GM19452 (cell line): ENCODE measurements around the gene UCK2.

Experiments
- ATAC-seq: cut with Tn5 transposase; IDR thresholded peaks from one replicate; pipeline ENCODE4 v1.9.1; 2021; ENCODE audit not compliant: unreplicated experiment

Gene UCK2

DNA sequence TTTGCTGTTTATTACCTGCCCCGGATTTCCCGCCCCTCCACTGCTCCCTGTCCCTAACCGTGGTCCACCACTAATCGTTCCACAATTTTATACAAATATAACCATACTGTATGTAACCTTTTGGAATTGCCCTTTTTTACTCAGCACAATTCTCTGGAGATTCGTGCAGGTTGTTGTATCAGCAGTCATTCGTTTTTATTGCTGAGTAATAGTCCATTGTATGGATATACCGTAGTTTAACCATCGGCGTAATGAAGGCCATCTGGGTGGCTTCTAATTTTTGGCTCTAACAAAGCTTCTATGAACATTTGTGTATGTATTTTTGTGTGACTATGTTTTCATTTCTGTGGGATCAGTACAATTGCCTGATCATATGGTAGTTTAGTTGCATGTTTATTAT, 50.0 kb downstream of the UCK2 start:
- ATAC-seq: no peak

DNA sequence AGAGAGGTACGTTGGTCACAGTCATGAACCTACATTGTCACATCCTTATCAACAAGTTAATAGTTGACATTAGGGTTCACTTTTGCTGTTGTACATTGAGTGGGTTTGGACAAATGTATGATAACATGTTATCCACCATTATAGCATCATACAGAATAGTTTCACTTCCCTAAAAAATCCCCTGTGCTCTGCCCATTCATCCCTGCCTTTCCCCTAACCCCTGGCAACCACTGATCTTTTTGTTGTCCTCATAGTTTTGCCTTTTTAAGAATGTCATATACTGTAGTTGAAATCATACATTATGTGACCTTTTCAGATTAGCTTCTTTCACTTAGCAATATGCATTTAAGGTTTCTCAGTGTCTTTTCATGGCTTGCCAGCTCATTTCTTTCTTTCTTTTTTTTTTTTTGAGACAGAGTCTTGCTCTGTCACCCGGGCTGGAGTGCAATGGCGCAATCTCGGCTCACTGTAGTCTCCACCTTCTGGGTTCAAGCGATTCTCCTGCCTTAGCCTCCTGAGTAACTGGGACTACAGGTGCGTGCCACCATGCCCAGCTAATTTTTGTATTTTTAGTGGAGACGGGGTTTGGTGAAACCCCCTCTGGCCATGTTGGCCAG, 50.6 kb downstream of the UCK2 start:
- peak; percentile 69 for ATAC-seq

DNA sequence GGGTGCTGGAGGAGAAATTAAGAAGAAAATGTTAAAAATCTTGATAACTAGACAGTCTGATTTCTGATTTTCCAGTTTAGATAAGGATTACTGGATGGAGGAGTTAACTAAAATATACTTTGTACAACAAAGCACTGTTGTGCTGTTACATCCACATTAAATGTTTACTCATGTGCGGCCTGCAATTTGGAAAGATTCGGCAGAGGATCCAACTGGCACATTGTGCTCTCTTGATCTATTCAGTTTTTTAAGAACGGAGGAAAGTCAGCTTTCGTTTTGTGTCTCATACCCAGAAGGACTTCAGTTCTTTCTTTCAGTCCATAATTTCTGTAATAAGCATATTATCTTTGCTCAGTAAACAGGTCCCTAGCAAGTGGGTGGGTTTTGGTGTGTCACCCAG, 52.5 kb downstream of the UCK2 start:
- no peak for ATAC-seq

DNA sequence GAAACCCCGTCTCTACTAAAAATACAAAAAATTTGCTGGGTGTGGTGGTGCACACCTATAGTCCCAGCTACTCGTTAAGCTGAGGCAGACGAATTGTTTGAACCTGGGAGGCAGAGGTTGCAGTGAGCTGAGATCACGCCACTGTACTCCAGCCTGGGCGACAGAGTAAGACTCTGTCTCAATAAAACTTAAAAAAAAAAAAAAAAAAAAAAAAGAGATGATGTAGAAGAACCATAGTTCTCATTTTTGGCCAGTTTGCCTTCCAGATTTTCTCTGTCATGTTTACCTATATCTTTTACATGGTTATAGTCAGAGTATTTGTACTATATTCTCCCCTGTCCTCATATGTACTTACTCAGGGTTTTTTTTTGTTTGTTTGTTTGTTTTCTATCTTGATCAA, 53.6 kb downstream of the UCK2 start:
- no peak for ATAC-seq

DNA sequence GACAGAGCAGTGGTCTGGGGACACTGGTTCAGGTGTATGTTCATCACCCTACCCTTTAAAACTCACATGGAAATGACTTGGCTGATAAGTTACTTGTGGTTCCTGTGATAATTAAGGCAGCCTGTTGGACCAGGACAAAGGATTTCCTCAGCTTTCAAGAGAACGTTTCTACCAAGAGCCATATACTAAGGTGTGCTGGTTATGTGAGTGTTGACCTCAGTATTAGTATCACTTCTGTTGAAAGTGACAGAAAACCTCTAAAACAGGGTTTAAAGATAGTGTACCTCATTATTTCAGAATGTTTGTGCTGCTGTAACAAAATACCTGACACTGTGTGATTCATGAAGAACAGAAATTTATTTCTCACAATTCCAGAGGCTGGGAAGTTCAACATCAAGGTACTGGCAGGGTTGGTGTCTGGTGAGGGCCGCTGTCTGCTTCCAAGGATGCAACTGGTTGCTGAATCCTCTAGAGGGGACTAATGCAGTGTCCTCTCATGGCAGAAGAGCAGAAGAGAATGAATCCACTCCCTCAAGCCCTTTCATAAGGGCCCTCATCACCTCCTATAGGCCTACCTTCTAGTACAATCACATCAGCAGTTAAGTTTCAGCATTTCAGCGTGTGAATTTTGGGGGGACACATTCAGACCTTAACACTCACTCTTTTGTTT, 54.9 kb downstream of the UCK2 start:
- no peak for ATAC-seq

DNA sequence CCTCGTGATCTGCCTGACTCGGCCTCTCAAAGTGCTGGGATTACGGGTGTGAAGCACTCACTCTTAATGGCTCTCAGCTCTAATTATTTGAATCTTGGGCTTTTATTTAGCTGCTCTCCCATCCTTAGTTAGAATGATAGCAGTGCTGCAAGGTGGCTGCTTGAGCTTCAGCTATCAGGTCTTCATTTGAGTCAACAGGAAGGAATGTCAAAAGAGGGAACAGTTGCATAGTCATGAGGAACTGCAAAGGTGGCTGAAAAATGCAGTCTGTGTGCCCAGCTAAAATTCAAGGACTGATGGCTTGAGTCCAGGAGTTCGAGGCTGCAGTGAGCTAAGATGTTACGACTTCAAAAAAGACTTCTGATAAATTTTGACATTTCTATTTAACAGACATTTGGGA, 55.6 kb downstream of the UCK2 start:
- no peak for ATAC-seq

DNA sequence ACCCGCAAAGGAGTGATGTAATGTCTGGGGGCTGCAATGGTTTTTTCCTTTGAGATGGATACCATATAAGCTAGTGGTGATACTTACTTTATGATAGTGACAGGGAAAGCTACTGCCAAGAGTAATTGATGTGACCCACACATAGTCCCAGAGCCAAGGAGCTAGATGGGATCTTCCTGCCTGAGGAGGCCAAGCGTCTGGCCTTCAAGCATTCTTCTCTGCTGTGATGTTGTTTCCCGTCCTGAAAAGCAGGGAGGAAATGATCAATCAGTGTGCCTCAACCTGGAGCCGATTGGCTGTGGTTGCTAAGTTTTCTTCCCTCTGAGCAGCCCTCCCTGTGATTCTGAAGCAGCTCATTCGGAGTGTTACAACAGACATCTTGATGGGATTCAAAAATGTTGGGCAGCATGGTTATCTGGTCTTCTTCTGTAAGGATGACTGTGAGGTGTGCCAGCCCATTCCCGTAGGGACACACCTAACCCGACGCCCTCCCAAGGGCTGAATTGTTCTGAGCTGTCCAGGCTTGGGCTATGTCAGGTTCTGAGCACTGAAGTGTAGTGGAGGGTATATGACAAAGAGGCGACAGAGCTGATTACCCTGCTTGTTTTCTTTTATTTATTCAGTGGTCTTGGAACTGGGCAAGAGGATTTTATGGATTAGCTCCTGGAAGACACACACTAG, 56.7 kb downstream of the UCK2 start:
- ATAC-seq: no peak

DNA sequence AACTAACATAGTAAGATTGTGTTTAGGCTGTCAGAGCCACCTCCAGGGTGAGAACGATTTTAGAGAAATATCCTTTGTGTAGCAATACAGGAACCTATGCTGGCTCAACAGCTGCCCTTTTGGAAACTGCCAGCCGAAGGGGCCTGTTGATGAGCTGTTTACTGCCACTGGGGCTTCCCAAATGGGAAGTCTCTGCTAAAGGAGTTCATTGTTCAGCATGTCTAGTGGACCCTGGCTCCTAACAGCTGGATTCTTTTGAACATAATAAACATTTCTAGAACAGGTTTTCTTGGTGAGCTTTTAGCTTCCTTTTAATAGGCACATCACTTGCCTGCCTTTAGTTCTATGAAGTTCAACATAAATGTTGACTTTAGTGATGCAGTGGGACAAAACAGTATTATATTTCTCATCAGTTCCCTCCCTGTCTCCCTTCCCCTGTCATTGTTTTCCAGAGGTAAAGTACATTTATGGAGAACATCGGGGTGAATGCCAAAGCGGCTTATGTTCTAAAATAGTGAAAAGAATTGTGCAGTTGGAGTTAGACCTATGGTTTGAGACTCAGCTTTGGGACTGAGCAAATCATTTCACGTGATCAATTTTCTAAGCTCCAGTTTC, 57.4 kb downstream of the UCK2 start:
- no peak for ATAC-seq

DNA sequence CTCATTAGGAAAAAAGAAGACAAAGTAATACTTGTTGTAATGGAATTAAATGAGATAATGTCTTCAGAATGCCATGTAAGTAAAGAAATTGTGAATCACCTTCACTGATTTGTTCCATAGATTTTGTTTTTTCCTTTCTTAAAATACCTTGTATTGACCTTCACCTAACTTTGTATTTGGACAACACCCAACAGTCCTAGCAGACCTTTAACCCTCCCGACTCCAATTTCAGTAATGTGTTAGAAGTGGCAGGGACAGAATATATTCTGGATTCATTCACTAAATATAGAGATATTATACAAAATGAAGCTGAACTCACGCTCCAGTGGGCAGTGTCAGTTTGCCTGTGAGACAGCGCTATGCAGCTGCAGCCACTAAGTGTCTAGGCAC, 57.9 kb downstream of the UCK2 start:
- ATAC-seq: no peak

DNA sequence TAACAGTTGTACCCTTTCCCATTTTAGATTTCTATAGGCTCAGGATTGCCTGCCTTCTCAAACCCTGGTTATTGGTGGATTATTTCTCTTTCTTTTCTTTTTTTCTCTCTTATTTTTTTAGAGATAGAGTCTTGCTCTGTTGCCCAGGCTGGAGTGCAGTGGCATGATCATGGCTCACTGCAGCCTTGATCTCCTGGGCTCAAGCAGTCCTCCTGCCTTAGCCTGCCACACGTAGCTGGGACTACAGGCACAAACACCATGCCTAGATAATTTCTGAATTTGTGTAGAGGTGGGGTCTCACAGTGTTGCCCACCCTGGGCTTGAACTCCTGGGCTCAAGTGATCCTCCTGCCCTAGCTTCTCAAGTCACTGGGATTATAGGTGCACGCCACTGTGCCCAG, 58.8 kb downstream of the UCK2 start:
- no peak for ATAC-seq

DNA sequence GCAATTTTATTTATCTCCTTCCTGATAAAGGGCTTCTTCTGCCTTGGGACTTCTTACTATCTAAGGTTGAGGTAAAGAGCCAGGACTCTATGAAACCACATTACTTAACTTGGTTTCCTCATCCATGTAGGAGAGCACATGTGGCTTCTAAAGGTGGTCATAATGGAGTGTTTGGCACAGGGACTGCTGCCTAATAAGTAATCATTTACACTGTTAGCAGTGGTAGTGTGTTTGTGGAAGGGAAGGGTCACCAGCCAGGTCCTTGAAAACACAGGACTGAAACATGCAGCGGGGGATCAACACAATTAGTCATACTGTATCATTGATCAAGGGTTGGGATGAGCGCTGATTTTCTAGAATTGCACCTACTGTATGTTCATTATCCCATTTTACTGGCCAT, 59.6 kb downstream of the UCK2 start:
- ATAC-seq: no peak

DNA sequence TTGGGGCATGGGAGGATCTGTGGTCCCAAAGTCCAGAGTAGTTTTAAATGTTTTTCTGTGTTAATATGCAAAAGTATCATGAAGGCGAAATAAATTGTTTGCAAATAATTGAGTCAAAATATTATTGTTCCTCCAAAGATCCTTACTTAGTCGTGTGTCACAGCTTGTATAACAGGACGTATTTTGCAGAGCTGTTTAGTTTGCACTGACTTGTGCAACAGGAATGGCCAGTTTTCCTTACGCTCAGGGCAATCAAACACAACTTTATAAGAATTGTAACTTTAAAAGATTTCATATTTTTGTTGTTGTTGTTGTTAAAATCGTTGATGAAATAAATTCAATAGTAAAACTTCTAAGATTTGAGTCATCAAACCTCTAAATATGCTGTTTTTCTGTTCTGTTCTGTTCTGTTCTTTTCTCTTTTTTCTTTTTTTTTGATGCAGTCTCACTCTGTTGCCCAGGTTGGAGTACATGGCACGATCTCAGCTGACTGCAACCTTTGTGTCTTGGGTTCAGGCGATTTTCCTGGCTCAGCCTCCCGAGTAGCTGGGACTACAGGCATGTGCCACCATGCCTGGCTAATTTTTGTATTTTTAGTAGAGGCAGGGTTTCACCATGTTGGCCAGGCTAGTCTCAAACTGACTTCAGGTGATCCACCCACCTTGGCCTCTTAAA, 60.6 kb downstream of the UCK2 start:
- ATAC-seq: no peak

DNA sequence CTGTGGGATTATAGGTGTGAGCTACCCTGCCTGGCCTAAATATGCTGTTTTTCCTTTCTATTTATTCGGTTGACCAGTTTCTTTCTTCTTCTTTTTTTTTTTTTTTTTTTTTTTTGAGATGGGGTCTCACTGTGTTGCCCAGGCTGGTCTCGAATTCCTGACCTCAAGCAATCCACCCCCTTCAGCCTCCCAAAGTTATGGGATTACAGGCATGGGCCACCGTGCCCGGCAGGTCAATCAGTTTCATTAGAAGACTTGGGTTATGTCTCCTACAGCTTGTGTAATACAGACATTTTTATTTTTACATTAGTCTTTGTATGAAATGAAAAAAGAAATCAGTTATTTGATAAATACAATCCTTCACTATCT, 61.1 kb downstream of the UCK2 start:
- ATAC-seq: no peak

DNA sequence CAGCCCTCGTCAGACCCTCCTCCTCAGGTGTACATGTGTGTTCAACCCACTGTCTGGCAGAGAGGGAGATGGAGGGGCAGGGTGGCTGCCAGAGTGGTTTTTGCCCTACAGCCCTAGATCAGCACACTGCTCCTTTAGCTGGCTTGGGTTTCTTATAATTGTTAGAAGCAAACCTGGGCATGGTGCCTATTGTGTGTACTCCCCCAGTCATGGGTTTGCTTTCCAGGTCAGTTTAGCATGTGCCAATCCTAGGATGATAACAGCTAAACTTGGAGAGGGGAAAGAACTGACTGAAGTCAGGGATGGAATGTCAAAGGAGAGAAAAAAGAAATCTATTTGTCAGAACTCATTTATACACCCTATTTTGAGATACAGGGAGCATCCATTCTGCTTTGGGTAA, 63.3 kb downstream of the UCK2 start:
- ATAC-seq: no peak

DNA sequence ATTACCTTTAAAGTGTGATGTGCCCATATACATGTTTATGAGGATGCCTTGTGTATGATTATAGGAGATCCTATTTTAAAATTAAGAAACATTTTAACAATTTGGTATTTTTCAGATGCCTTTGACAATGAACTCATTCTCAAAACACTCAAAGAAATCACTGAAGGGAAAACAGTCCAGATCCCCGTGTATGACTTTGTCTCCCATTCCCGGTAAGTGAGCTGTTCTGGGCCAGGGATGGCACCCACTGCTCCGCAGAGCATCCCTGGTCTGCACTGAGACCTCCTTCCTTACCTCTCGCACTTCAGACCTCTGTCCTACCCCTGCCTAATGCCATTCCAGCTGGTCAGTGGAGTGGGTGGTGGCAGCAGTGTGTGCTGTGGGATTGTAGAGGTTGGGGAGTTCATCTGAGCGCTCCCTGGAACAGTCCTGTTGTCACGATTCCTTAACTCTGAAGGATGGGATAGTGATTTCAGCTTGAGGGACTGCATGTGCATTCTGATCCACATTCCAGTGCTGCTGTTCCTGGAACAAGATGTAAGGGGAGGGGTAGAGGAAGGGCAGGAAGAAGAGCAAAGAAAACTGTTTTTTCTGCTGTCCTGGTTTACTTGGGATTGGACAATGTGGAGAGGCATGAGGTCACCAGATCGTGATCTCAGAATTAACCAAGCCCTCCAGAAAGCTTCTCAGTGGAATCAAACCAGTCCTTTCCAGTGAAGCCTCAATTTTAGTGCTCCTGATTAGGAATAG, 63.9 kb downstream of the UCK2 start:
- no peak for ATAC-seq

DNA sequence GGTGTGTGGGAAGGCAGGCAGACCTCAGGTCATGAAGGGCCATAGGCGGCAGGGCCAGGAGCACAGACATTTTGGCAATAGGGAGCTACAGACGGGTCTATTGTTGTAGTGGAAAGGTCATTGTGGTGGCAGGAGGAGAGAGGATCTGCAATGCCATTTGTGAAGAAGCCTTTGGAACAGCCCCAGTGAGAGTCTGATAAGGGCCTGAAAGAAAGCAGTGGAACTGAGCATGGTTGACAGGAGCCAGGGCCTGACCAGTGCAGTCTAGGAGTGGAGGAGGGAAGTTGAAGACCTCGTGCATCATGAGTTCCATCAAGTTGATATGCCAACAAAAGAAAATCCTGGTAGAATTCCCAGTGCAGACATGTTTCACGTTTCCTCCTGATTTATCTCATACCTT, 65.5 kb downstream of the UCK2 start:
- no peak for ATAC-seq

DNA sequence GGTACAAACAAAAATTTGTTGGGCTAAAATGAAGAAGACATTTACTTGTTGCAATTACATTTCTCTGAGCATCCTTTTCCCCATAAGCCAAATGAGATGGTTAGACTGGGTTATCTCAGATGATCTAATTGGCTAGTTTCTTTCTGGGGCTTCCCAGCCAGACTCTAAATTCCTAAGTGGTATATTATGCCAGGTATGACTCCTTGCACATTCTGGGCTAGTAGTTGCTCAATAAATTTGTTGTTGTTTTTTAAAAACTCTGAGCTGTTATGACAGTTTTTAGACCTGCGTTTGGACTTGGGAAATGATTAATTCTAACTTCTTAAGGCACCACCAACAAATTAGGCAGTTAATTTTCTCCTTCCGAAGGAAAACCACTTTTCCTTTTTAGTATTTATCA, 66.1 kb downstream of the UCK2 start:
- ATAC-seq: no peak

DNA sequence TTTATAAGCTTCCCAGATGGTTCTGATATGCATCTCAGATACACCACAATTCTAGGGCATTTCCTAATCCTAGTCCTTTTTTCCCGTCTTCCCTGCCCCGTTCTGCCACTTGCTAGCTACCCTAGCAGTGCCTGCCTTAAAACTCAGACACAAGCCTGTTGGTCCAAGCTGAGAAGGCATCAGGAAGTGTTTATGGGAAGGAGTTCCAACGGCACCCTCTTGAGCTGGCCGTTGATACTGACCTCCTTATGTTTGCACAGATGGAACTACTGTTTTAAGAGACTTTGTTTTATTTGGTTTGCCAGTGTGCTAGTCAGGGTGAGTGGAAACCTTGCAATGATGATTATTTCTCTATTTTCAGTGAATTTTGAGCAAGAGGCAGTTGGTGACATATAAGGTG, 67.2 kb downstream of the UCK2 start:
- ATAC-seq: no peak

DNA sequence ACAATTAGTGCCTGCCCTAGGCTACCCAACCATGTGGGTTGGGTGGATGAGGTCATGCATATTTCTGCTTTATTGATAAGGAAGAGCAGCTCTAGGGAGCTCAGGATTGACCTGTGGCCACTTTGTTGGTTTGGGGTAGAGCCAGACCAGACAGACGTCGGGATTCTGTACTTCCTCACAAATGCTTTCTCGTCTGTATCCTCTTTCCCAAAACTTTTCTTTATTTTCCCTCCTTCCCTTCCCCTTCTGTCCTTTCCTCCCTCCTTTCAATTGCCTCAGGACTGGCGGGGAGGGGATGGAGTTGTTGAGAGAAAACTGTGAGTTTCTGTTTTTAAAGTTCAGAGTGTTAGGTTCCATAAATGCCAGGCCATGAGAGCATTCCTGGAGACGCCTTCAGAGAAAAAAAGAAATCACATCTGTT, 68.0 kb downstream of the UCK2 start:
- ATAC-seq: no peak

DNA sequence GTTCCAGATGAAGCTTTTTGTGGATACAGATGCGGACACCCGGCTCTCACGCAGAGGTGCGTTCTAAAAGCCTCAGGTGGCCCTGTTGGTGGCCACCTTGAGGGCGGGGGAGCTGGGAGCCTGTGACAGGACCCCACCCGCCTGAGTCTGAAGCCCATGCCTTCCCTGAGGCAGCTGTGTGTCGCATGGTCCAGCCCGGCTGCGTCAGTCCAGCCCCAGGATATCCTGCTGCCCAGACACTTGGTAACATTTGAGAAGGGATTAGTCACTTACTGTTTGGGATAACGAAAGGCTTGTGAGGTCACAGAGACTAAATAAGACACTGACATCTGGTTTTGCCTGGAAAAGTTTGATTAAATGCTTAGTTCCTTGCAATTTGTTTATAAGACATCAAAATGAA, 68.9 kb downstream of the UCK2 start:
- ATAC-seq: no peak
